Large intestine (tissue), 3 donors: Measurements from ENCODE around the gene SPOP. TPM values are rescaled to one million over a fixed set of nuclear protein-coding genes. Genes with fewer than 3 reads are reported as not detected.

Experiments
- DNase-seq, 2 donors: peaks; one replicate each; pipeline versions ENCODE4 v3.0.0 to v3.0.0-alpha.2; 2013
- H3K27ac ChIP-seq: one replicate; pipeline ENCODE4 v1.5.1; 2013; ENCODE audit warnings: low read length
- H3K27me3 ChIP-seq: 2 replicates; pipeline ENCODE4 v1.6.1; 2013; ENCODE audit warnings: low read length; ENCODE audit not compliant: control insufficient read depth, insufficient read depth
- H3K36me3 ChIP-seq: 2 replicates; pipeline ENCODE4 v1.6.1; 2013; ENCODE audit warnings: low read length; ENCODE audit not compliant: control insufficient read depth, insufficient read depth
- H3K4me1 ChIP-seq: one replicate; pipeline ENCODE4 v1.6.1; 2013; ENCODE audit warnings: low read length; ENCODE audit not compliant: control insufficient read depth, insufficient read depth
- H3K4me3 ChIP-seq: one replicate; pipeline ENCODE4 v1.5.1; 2013; ENCODE audit warnings: low read length
- H3K9me3 ChIP-seq: one replicate; pipeline ENCODE4 v1.6.1; 2013; ENCODE audit warnings: mild to moderate bottlenecking, low read depth, low read length, moderate library complexity; ENCODE audit not compliant: control insufficient read depth
- WGBS: methylation state at CpG from one replicate; pipeline ENCODE4 v1.1.5; 2013; ENCODE audit warnings: low lambda C conversion rate; ENCODE audit not compliant: insufficient coverage; 5-methylcytosine and 5-hydroxymethylcytosine counted together
- polyA plus RNA-seq: library from polyadenylated mRNA; unstranded; fragments of 120-200 nt; gene quantifications from one replicate; pipeline ENCODE4 v1.2.1, GENCODE V29; 2013

The SPOP gene
- polyA plus RNA-seq, 1 donor: 54.3 TPM

DNA sequence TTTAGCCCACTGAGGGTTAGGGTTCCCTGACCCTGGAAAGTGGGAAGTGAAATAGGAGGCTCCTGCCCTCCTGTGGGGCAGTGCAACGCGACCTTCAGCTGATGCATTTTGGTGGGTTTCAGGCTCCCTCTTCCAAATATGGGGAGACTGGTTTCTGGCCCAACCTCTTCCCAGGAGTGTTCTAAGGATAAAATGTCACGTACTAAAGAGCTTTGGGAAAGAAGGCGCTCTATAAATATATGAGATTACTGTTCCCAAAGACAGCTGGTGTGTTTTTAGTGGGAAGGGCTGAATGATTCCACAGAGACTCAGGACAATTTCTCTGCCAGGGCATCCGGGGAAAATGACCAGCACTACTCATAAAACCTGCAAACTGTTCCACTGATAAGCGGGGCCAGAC, 20.1 kb upstream of the SPOP start:
- DNase-seq: no peak
- Histone ChIP-seq H3K27me3 (peaks cover 8% of the 10 kb centered on the region), H3K4me3 (no peak overlapping the region), H3K36me3 (peaks cover 30% of the 10 kb centered on the region), H3K9me3 (no peaks in the 10 kb centered on the region), H3K27ac (no peak overlapping the region), H3K4me1 (no peaks in the 10 kb centered on the region)
- 80% methylated on average over 1 of the region's 6 CpGs for WGBS

DNA sequence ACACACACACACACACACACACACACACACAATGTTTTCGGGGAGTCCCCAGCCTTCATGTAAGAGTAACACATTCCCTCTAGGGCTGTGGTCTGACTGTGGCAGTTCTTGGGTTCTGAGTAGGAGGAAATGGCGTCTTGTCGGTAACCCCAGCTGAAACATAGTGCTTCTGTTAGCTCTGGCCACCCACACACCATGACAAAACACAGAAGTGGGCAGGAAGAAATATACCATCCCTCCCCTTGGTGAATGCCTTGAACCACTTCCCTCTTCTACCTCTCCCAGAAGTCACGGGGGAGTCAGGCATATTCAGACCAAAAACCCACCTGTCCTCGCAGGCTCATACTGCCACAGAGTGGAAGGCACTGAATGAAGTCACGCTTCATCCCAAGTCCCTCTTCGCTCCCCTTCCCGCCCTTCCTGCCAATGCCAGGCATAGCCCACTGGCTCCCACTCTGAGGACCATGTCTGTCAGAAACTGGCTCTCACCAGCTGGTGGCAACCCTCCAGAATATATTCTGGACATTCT, 18.4 kb upstream of the SPOP start:
- Histone ChIP-seq H3K27ac (no peak overlapping the region), H3K36me3 (peaks cover 15% of the 10 kb centered on the region), H3K9me3 (no peaks in the 10 kb centered on the region), H3K27me3 (peaks cover 17% of the 10 kb centered on the region), H3K4me3 (no peak overlapping the region), H3K4me1 (no peaks in the 10 kb centered on the region)
- no peak for DNase-seq
- no CpG with 5 or more reads among the region's 8 CpGs for WGBS

DNA sequence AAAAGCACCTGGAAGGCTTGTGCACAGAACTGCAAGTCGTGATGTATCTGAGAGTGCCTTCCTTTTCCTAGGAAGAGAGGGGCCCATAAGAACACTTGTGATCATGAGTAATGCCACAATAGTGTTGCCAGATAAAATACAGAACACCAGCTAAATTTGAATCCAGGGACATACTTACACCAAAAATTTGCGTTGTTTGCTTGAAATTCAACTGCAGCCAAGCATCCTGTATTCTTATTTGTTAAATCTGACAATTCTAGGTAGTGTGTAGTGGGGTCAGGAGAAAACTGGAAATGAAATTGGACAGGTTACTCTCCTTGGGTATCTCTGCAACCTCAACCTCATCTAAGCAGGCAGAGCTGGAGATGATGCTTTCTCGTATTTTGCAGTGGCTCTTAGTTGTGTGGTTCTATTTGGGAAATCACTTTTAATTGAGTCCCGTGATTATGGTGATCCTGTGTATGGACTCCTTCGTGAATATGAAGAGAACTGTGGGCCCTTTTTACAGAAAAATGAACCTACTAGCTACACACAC, 17.9 kb upstream of the SPOP start:
- Histone ChIP-seq H3K27ac (no peak overlapping the region), H3K4me3 (no peak overlapping the region), H3K9me3 (no peaks in the 10 kb centered on the region), H3K36me3 (peaks cover 10% of the 10 kb centered on the region), H3K27me3 (peaks cover 18% of the 10 kb centered on the region), H3K4me1 (no peaks in the 10 kb centered on the region)
- WGBS: 42% methylated on average over 2 of the region's 5 CpGs
- no peak for DNase-seq

DNA sequence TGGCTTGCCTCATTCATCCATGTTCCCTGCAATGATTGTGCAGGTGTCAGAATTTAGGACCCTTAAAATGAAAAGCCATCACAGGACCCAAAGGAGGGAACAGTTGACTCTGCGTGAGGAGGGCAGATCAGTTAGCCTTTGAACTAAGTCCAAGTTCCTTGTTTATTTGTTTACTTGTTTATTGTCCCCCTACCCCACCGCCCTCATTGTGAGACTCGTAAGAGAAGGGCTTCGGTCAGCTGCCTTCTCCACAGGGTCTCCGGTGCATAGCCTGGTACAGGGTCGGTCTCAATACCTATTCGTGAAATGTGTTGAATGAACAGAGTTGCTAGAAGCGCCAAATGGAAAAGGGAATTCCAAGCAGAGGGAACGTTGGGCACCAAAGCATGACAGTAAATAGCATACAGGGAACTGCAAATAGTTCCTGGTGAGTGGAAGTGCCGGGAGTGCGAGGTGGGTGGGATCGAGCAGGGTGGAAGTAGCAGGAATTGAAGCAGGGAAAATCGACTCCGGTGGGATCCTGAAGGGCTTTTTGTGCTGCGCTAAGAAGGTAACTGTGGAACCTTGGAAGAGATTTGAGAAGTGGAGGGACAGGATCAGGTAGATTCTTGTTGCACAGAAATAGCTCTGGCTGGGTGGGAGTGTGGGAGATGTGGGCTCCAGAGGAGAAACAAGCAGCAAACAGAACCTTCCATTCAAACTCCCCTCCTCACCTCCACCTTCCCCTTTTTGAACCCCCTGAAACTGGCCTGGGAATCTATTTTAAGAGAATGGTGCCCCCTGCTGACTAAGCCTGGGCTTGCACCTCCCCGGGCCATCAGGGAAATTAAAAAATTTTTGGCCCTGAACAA, 17.2 kb upstream of the SPOP start:
- no CpG with 5 or more reads among the region's 16 CpGs for WGBS
- H3K4me3 ChIP-seq: no peak overlapping the region
- H3K27me3 ChIP-seq: peaks cover 20% of the 10 kb centered on the region
- H3K36me3 ChIP-seq: peaks cover 3% of the 10 kb centered on the region
- no peak for DNase-seq
- no peaks in the 10 kb centered on the region for H3K9me3 ChIP-seq
- H3K4me1 ChIP-seq: no peaks in the 10 kb centered on the region
- H3K27ac ChIP-seq: no peak overlapping the region

DNA sequence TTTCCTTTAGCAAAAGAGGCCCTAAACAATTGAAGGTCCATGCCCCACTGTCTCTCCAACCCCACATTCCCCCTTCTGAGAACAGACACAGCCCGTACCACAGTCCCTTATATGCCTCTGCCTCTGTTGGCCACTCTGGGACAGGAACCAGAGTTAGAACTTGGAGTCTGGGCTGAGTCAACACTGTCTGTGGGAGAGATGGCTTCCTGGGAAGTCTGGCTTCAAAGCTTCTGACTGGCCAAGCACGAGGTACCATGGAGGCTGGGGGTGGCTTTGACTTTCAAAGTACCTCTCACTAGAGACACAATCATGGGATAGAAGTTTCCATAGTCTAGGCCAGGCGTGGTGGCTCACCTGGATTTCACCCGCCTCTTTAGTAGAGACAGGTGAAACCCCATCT, 14.9 kb upstream of the SPOP start:
- no CpG with 5 or more reads among the region's 4 CpGs for WGBS

DNA sequence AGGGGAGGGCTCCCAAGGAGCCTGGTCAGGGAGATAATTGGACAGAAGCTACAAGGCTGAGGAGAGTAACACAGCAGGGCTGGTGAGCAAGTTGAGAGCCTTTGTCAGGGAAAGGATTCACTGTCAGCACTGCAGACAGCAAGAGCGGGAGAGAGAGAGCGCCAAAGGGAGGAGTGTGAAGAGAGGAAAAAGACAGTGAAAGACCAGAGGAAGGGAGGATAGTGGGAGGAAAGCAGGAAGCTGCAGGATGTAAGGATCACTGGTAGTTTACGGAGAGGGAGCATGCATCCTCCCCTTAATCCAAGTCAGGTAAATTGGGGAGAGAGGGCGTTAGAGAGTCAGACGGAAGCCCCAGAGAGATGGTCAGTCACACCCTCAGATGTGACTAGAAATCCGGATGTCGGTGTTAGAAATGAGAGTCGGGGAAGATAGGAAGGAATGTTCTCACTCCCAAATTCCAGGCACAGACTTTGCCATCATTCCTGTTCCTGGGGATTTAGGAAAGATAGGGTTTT, 13.8 kb upstream of the SPOP start:
- Histone ChIP-seq H3K27me3 (peaks cover 21% of the 10 kb centered on the region), H3K27ac (peak overlapping the region; percentile 20), H3K4me1 (no peaks in the 10 kb centered on the region), H3K4me3 (no peak overlapping the region), H3K9me3 (no peaks in the 10 kb centered on the region), H3K36me3 (no peaks in the 10 kb centered on the region)
- DNase-seq: no peak
- 53% methylated on average over 2 of the region's 8 CpGs for WGBS

More for the DNA sequence above, 14.9 kb upstream of the SPOP start:
- Histone ChIP-seq H3K4me3 (no peak overlapping the region), H3K36me3 (no peaks in the 10 kb centered on the region), H3K4me1 (no peaks in the 10 kb centered on the region), H3K27me3 (peaks cover 21% of the 10 kb centered on the region), H3K9me3 (no peaks in the 10 kb centered on the region), H3K27ac (no peak overlapping the region)
- DNase-seq: no peak

DNA sequence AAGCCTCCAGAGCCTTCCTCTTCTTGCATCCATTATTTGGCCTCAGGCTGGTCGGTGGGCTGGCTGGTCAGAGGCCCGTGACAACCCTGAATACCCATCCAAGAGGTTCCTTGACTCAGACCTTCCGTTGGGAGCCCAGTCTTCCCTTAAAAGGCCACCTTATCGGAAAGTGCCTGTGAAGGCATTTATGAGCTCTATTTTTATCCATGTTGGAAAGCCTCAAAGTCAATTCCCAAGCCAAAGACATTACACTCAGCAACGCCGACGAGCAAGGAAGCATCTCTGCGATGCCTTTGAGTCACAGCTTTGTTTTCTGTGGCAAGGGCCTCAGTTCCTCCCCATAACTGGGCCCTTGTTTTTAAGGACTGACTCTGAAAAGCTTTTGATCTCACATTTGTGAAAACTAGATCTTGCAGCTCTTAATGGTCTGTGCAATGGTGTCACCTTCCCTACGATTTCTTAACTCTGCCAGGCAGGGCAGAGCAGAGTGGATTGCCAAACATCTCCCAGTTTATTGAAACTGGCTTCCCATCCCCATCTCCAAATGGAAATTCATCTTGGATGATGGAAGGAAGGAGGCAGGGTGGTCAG, 13.3 kb upstream of the SPOP start:
- Histone ChIP-seq H3K9me3 (no peaks in the 10 kb centered on the region), H3K27ac (peak overlapping the region; percentile 20), H3K4me1 (no peaks in the 10 kb centered on the region), H3K27me3 (peaks cover 21% of the 10 kb centered on the region), H3K4me3 (no peak overlapping the region), H3K36me3 (no peaks in the 10 kb centered on the region)
- DNase-seq: no peak
- WGBS: no CpG with 5 or more reads among the region's 9 CpGs

DNA sequence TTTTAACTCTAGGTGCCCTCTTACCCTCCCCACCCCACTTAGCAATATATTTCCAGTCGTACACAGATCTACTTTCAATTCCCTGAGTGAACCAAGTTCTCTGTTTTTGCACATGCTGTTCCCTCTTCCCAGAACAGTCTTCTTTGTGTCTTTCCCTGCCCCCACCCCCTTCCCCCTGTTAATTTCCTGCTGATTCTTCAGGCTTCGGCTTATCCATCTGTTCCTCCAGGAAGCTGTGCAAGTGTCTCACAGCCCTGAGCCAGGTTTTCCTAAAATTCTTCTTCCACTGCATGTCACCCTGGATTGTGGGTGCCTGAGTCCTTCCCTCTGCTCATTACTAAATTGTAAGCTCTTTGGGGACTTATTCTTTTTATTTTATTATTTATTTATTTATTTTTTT, 12.4 kb upstream of the SPOP start:
- Histone ChIP-seq H3K27me3 (peaks cover 20% of the 10 kb centered on the region), H3K4me3 (no peak overlapping the region), H3K36me3 (no peaks in the 10 kb centered on the region), H3K4me1 (no peaks in the 10 kb centered on the region), H3K27ac (no peak overlapping the region), H3K9me3 (no peaks in the 10 kb centered on the region)
- no peak for DNase-seq
- WGBS: 86% methylated on average over 1 of the region's 2 CpGs

DNA sequence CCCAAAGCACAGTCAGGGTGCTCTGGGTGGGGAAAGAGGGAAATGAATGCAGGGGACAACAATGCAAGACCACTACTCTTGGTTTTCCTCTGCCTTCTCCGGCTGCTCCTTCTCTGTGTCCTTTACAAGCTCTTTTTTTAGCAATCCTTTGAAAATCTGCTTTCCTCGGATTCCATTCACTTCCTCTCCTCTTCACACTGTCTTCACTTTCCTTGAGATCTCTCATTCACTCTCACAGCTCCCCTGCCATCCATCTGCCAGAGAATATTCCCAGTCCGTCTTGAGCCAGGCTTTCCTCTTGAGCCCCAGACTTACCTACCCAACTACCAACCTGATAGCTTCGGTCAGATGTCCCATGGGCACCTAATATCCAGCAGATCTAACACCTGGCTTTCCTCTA, 11.0 kb upstream of the SPOP start:
- no peaks in the 10 kb centered on the region for H3K4me1 ChIP-seq
- no peak for DNase-seq
- H3K36me3 ChIP-seq: no peaks in the 10 kb centered on the region
- no peak overlapping the region for H3K4me3 ChIP-seq
- H3K9me3 ChIP-seq: no peaks in the 10 kb centered on the region
- no peak overlapping the region for H3K27ac ChIP-seq
- peaks cover 16% of the 10 kb centered on the region for H3K27me3 ChIP-seq
- WGBS: 100% methylated on average over 1 of the region's 4 CpGs

DNA sequence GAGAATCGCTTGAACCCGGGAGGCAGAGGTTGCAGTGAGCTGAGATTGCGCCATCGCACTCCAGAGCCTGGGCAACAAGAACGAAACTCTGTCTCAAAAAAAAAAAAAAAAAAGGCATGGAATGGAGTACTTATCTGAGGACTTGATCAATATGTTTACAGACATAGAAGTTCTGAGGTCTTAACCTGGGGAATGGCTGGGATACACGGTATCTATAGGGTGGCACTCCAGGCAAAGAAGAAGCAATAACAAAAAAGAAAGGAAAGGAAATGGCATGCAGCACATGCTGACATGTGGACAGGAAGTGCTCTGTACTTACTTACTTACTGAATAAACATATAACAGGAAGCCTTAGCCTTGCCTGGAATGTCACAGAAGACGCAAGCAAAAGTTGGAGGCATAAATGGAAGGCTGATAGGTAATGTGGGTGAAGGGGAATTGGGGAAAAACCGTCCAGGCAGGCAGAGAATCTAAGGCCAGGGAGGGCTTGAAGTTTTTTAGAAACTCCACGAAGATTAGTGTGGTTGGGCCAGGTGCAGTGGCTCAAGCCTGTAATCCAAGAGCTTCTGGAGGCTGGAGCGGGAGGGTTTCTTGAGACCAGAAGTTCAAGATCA, 10.1 kb upstream of the SPOP start:
- H3K27me3 ChIP-seq: peaks cover 17% of the 10 kb centered on the region
- H3K4me1 ChIP-seq: no peaks in the 10 kb centered on the region
- no peak overlapping the region for H3K4me3 ChIP-seq
- no peaks in the 10 kb centered on the region for H3K36me3 ChIP-seq
- 7% methylated on average over 2 of the region's 10 CpGs for WGBS
- no peaks in the 10 kb centered on the region for H3K9me3 ChIP-seq
- DNase-seq: peak in 1 of 2 donors; percentile 33
- H3K27ac ChIP-seq: no peak overlapping the region
